ENCODE data around the gene KCNK18. TPM values are rescaled to one million over a fixed set of nuclear protein-coding genes. Genes with fewer than 3 reads are reported as not detected.
A peak's percentile ranks its signal among the peaks of the same experiment; 100 is the strongest.

The KCNK18 gene
- total RNA-seq, 2 donors from 2014 or later, result not detected

- ATAC-seq, result no peak
- TF ChIP-seq CTCF (IDR thresholded peaks at IDR 0.05) (no peak), POLR2A (IDR thresholded peaks at IDR 0.05) (no peak)
- Histone ChIP-seq H3K4me1 (peaks cover 56% of the 10 kb centered on the region), H3K27ac (no peak overlapping the region), H3K27me3 (peaks cover 0 to 84% of the 10 kb centered on the region in 2 donors), H3K4me3 (no peak overlapping the region), H3K36me3 (replicated peaks in 1 of 2; ENCODE audit: insufficient read depth in 1 of 2, low read depth in 2 of 2) (no peaks in the 10 kb centered on the region), H3K9me3 (no peaks in the 10 kb centered on the region)
- no peak for DNase-seq
- 34 to 47% methylated on average over 16 of the region's 16 CpGs for WGBS, 2 donors
- intact Hi-C loops (cut with DNase I), result no loop called here
Observed at GRCh38 chr10:117163954-117164548, 33.2 kb upstream of the KCNK18 start.

- Histone ChIP-seq H3K4me1 (peaks cover 56% of the 10 kb centered on the region), H3K9me3 (no peaks in the 10 kb centered on the region), H3K36me3 (replicated peaks in 1 of 2; ENCODE audit: insufficient read depth in 1 of 2, low read depth in 2 of 2) (no peaks in the 10 kb centered on the region), H3K27ac (no peak overlapping the region), H3K4me3 (no peak overlapping the region), H3K27me3 (peaks cover 0 to 82% of the 10 kb centered on the region in 2 donors)
- intact Hi-C loops (cut with DNase I), result no loop called here
- TF ChIP-seq CTCF (IDR thresholded peaks at IDR 0.05) (no peak), POLR2A (IDR thresholded peaks at IDR 0.05) (no peak)
- WGBS, 2 donors, result 10 to 16% methylated on average over 32 of the region's 32 CpGs
- no peak for ATAC-seq
- DNase-seq, result no peak
Observed at GRCh38 chr10:117164592-117165537, 32.4 kb upstream of the KCNK18 start.

- peak; percentile 45 to 59 (median 56) for DNase-seq
- TF ChIP-seq CTCF (IDR thresholded peaks at IDR 0.05) (peak in 6 of 7 experiments; percentile 38 to 66 (median 50)), POLR2A (IDR thresholded peaks at IDR 0.05) (no peak)
- H3K4me3 ChIP-seq, result no peak overlapping the region
Observed at GRCh38 chr10:117165538-117166417, 31.5 kb upstream of the KCNK18 start.

GRCh38 chr10:117166418-117167345, 30.6 kb upstream of the KCNK18 start:
- Histone ChIP-seq H3K4me1 (peaks cover 56% of the 10 kb centered on the region), H3K4me3 (no peak overlapping the region), H3K36me3 (replicated peaks in 1 of 2; ENCODE audit: insufficient read depth in 1 of 2, low read depth in 2 of 2) (no peaks in the 10 kb centered on the region), H3K27ac (no peak overlapping the region), H3K27me3 (peaks cover 0 to 69% of the 10 kb centered on the region in 2 donors), H3K9me3 (no peaks in the 10 kb centered on the region)
- no peak for TF ChIP-seq CTCF (IDR thresholded peaks at IDR 0.05)
- no peak for TF ChIP-seq POLR2A (IDR thresholded peaks at IDR 0.05)
- intact Hi-C loops (cut with DNase I), result no loop called here
- ATAC-seq (no peak), DNase-seq (peak in 1 of 4 donors; percentile 36)
- WGBS, 2 donors, result 9 to 10% methylated on average over 25 to 37 of the region's 41 CpGs

More at GRCh38 chr10:117165538-117166417, 31.5 kb upstream of the KCNK18 start:
- Histone ChIP-seq H3K4me1 (peaks cover 56% of the 10 kb centered on the region), H3K36me3 (replicated peaks in 1 of 2; ENCODE audit: insufficient read depth in 1 of 2, low read depth in 2 of 2) (no peaks in the 10 kb centered on the region), H3K27me3 (peaks cover 0 to 75% of the 10 kb centered on the region in 2 donors), H3K27ac (no peak overlapping the region), H3K9me3 (no peaks in the 10 kb centered on the region)
- intact Hi-C loops (cut with DNase I), result no loop called here
- WGBS, 2 donors, result 3 to 5% methylated on average over 25 to 51 of the region's 51 CpGs
- ATAC-seq, result peak; percentile 59

Data from body of pancreas (tissue), 4 donors.